Measurements from ENCODE around the gene NOX5.
"Not testable (repeated sequence)": the region's sequence is repeated elsewhere in the genome, so short reads cannot be mapped to it uniquely, and the experiment has no call there.

The NOX5 gene

DNA sequence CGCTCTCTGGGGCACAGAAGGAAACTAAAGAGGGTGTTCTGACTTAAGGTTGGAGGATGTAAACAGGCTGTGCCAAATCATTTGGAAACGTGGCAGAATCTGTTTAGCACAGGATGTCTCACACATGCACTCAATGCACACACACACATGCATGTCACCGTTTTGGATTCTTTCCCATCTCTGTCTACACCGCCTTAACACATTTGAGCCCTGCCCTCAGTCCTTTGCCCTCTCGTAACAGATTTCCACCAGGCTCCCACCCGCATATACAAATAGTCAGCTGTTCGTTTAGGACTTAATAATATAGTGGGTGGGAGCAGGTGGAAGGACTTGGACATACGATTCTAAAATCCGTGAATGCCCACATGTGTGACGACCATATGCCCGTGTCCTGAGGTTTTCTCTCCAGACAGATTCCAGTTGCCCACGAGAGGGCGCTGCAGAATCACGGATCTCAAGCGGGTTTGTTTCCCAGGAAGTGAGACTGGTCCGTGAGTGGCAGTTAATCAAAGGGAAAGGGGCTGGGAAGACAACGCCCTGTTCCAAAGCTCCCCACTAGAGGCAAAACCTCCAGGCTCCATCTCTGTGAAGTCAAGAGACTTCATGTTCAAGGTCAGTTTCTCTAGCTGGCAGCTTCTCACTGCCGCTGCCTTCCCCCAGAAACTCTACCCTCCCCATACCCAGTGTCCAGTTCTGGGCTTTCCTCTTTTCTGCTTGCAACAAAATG, 44.5 kb downstream of the NOX5 start:
- peak; percentile 56 for DNase-seq (ENCODE audit: low read depth)

DNA sequence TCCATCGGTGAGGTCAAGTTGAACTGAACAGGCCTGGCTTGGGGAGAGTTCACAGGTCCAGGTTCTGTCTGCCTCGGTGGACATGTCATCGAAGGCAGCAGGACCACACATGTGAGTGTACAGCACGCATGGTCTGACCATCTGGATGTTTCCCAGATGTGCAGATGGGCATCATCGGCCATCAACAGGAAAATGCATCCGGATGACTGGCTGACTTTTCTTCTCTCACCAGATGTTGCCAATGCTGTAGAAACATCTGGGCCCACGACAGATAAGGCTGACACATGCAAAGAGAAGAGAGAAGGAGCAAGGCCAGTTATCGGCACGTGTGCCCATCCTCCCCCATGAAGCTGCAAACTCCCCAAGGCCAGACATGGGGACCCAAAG, 45.1 kb downstream of the NOX5 start:
- no peak for DNase-seq (ENCODE audit: low read depth)

DNA sequence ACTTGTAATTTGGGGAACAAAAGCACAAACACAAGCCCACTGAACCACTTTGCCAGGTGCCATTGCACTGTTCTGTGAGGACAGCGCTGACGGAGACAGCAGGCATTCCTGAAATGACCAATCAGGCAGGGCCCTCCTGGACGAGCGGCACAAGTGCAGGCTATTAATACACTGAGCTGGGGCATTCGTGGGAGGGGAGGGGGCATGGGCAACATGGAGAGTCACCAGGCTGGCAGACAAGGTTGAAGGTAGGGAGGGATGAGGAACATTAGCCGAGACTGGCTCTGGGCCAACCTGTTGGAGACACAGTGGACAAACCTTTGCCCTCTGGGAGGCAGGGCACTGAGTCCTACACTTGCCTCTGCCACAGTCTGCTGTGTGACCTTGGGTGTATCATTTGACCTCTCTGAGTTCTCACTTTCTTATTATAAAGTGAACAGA, 45.6 kb downstream of the NOX5 start:
- DNase-seq (ENCODE audit: low read depth): no peak

DNA sequence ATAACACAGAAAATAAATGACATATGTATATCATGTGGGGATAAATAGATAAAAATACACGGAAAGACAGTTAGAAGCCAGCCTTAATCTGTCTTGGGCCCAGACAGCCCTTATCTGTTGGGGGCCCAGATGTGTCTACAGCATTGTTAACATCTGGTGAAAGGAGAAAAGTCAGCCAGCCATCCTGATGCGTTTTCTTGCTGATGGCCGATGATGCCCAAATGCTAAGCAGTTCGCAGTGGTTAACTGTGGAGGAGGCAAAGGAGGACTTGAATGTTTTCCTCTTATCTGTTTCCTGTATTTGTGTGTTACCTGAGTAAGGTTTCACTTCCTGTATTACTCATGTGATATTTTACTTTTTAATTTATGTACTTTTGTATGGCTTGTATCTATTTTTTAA, 46.2 kb downstream of the NOX5 start:
- DNase-seq (ENCODE audit: low read depth): peak; percentile 4

DNA sequence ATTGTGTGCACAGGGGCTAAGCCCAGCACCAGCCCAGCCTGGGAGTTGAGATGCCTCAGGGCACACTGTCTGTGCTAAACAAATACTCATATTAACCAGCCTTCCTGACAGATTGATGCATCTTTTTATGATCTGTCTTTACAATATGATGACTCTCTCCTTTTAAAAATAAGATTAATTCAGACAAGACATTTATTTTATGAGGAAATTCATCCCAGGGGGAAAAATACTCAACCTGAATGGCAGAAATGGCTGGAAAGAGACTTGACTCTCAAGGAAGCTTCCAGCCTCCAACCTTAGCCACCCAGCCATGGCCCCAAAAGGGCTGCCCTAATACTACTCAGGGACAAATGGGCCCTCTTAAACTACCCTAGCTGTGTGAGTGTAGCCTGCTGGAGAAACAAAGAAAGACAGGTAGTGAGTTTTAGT, 46.9 kb downstream of the NOX5 start:
- DNase-seq (ENCODE audit: low read depth): no peak

DNA sequence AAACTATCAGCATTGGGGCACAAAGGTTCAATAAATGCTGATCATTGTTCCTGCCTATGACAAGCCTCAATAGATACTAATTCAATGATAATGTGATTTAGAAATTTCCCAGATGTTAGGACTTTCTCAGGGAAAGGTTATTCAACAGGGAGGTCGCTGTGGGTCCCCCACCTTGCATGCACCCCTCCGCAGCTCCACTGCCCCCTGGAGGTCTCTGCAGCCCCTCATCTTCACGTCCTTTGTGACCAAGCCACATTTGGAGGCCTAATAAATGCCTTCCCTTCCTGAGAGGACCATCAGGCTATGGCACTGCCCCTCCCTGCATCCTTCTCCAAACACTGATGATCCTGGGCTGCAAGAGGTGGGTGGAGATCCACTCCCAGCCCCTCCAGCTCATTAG, 50.2 kb downstream of the NOX5 start:
- DNase-seq (ENCODE audit: low read depth): no peak

DNA sequence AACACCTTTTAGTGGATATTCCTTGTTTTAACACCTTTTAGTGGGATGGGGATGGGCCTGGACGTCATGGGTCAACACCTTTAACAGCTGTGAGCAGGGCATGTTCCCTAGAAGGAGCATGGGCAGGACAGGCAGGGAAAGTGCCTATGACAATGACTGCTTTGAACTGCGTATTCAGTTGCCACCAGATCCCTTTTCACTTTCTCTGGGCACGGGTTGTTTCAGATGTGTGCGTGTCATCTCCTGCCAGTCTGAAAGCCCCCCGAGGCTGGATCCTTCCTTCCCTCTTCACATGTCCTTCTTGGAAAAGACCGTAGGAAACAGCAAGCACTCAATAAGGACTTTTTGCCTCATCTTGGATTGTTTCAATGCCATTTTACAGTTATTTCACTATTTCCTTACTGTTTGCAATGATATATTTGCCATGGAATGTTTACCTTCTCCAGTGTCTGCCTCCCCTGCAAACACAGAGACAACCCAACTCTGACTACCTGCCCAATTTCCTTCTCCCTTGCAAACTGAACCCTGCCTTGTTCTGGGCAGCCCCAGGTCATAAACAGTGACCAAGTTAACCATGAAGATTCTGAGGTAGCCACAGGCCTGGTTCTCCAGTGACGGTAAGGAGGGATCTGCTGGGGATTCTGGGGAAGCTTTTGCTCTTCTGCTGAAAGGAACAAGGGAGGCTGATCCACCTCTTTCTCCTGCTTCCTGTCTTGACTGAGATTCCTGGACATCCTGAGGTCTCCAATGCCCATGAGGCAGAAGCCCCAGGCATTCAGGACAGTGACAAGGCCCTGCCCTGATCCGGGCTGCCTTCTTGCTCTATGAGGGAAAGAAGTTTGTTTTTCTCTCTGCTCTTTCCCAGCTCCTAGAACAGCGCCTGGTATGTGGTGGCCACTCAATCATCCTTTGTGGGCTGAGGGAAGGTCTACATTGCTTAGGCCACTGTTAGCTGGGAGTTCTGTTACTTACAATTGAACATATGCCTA, 51.8 kb downstream of the NOX5 start:
- no peak for DNase-seq (ENCODE audit: low read depth)

DNA sequence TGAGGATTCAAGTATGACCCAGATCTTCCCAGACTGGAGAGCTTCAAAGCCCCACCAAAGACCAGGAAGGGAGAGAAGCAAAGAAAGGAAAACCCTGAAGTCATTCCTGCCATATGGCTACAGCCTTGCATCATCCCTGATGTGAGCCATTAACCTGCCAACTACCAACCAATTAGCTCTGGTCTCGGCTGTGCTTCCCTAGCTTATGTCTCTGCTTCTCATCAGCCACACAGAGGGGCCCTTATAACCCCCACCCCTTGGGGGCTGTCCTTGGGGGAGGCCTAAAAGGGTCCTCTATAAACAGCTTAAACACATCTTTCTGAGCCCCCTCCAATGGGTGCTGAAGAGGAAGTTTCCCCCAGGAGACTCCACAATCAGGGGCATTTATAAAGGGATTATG, 52.8 kb downstream of the NOX5 start:
- no peak for DNase-seq (ENCODE audit: low read depth)

DNA sequence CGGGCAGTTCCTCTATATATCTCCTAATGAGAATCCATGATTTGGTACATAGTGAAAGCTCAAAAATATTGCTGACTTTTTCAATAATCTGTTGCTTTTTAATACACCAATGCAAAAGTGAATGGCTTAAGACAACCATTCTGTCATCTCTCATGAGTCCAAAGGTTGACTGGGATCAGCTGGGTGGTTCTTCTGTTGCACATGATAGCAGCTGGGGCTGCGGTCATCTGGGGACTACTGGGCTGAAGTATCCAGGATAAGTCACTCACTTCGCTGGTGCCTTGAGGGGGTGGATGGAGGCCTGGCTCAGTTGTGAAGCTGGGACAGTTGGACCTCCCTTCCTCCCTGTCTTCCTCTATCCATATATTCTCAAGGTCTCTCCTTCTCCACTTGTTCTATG, 53.7 kb downstream of the NOX5 start:
- DNase-seq (ENCODE audit: low read depth): no peak

DNA sequence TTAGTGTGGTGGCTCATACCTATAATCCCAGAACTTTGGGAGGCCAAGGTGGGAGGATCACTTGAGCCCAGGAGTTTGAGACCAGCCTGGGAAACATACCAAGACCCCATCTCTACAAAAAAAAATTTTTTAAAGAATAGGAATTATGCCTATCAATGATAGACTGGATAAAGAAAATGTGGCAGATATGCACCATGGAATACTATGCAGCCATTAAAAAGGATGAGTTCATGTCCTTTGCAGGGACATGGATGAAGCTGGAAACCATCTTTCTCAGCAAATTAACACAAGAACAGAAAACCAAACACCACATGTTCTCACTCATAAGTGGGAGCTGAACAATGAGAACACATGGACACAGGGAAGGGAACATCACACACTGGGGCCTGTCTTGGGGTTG, 54.8 kb downstream of the NOX5 start:
- not testable (repeated sequence) for DNase-seq (ENCODE audit: low read depth)

DNA sequence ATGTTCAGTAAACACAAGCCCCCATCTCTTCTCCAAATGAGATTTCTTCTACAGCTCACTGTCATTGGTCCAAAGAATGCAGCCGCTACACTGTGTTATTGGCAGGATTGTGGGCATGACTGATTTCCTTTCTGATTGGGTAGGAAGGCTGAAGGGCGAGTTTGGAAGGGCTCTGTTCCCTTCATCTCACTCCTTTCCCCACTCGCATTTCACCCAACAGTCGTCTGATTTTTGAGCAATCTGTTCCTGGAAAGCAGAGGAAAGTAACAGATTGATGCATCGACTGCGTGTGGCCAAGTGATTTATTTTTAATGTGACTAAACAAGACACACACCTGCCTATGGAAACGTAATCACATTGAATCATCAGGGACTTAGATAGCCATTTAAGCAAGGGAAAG, 55.5 kb downstream of the NOX5 start:
- DNase-seq (ENCODE audit: low read depth): no peak

DNA sequence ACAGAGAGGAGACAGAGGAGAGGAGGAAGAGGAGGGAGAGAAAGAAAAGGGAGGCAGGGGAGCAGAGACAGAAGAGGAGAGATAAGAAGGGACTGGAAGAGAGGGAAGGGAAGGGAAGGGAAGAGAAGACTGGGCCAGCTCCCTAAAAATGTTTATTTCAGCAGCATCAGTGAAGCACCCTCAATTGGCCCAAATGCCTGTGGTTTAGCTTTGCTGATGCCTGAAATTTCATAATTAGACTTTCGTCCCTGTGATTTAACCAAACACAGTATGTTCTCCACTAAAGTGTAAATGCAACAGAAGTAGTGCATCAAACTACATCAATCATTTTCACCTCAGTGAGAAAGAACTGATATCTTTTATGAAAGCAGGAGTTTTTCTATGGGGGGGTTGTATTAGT, 55.9 kb downstream of the NOX5 start:
- DNase-seq (ENCODE audit: low read depth): no peak

DNA sequence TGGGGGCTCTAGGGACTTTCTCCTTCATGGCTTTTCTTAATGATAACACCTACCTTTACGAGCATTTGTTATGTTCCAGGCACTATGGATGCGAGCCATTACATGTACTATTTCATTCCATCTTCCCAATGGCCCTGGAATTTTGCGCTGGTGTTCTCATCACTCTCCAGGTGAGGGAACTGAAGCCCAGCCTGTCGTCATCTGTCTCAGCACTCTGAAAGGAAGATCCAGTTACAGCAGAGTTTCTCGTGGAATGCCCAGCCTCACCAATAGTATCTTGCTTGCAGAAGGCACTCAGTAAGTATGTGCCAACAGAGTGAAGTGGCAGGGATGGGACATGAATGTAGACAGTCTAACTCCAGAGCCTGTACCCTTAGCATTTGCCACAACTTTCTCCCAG, 56.8 kb downstream of the NOX5 start:
- DNase-seq (ENCODE audit: low read depth): no peak

DNA sequence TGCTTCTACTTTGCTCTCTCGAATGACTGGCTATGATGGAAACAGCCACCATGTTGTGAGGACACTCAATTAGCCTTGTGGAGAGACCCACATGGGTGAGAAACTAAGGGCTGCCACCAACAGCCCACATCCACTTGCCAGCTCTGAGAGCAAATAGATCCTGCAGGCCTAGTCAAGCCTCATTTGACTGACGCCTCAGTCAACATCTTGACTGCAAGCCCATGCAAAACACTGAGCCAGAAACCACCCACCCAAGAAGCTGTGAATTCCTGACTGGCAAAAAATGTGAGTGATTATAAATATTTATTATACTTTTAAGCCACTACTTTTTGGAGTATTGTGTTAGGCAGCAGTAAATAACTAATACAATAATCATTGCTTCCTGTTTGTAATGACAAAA, 58.4 kb downstream of the NOX5 start:
- no peak for DNase-seq (ENCODE audit: low read depth)

DNA sequence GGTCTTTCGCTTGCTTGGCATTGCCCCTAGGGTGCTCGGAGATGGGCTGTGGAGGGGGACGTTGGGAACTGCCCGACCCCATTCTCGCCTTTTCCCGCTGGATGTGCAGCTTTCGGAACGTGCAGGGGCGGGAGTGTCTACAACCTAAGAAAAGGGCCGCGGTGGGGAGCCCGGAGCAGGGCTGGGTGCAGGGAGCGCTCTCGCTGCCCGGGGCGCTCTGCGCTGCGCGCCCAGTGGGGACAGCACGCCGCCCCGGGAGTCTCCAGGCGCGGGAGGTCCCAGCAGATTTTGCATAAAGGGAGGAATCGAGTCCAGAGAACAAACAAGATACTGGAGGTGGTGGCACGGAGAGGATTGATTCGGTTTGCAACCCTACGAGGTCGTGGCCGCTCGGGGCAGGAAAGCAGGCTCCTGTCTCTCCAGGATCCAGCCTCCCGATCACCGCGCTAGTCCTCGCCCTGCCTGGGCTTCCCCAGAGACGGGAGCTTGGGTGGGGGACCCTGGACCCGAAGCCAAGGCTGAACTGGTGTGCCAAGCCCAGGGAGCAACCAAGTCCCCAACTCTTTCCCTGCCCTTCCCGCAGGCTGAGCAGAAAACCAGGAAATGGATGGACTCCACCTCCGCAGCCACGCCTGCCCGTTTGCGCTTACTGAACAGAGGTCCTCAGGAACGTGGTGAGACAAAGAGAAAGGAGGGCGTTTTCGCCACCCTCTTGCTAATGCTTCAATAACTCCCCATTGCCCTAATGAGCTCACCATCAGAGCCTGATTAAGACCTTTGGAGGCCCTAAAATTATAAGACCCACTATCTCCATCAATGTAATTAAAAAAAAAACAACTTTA, 59.7 kb downstream of the NOX5 start:
- no peak for DNase-seq (ENCODE audit: low read depth)

DNA sequence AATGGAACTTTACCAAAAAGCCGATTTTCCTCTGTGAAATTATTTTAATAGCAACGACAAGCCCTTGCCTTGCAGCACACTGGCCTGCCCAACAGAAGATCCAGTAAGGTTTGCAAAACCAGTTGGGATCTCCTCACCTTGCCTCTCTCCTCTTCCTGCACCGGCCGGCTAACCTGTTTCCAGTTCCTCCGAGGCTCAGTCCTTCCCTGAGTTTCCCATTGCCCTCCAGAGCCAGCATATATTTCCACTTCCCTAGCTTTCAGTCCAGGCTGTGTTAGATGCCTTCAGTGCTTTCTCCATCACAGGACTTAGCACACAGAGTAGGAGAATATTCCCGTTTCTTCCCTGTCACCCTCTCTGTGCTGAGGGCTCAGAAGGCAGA, 60.3 kb downstream of the NOX5 start:
- no peak for DNase-seq (ENCODE audit: low read depth)

DNA sequence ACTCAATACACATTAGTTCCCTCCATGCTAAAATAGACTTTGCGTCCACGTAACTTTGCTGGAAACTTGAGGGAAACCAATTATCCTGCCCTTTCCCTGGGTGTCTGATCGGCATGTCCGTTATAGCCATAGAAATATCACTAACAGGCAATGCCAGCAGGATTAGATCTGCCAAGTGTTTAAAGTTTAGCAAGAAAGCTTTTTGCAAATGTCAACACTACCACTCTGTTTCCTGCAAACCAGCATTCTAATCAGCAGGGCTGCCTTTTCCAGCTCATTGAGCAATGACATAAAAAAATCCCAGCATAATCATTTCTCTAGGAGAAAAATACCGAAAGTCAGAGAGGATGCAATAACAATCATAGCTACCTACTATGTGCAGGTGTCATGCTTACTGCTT, 60.9 kb downstream of the NOX5 start:
- DNase-seq (ENCODE audit: low read depth): no peak

DNA sequence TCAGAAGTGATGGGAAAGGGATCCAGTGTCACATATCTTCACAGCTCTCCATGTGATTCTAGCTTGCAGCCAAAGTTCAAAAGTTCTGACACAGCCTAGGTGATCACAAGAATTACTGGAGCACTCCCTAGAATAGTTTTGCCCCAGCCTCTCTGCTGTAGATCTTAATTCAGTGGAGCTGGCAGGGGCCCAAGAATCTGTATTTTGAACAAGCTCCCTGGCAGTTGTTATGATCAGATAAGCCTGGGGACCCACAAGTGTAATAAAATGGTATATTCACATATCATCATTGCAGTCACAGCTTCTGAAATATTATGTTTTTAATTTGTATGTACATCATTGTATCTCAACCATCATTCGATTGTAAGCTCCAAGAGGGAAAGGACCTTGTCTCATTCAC, 62.3 kb downstream of the NOX5 start:
- DNase-seq (ENCODE audit: low read depth): no peak

DNA sequence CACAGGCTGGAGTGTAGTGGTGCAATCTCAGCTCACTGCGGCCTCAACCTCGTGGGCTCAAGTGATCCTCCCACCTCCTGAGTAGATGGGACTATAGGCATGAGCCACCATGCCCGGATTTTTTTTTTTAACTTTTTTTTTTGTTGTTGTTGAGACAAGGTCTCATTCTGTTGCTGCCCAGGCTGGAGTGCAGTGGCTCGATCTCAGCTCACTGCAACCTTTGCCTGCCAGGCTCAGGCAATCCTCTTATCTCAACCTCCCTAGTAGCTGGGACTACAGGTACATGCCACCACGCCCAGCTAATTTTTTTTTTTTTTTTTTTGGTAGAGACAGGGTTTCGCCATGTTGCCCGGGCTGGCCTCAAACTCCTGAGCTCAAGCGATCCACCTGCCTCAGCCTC, 64.1 kb downstream of the NOX5 start:
- DNase-seq (ENCODE audit: low read depth): no peak

DNA sequence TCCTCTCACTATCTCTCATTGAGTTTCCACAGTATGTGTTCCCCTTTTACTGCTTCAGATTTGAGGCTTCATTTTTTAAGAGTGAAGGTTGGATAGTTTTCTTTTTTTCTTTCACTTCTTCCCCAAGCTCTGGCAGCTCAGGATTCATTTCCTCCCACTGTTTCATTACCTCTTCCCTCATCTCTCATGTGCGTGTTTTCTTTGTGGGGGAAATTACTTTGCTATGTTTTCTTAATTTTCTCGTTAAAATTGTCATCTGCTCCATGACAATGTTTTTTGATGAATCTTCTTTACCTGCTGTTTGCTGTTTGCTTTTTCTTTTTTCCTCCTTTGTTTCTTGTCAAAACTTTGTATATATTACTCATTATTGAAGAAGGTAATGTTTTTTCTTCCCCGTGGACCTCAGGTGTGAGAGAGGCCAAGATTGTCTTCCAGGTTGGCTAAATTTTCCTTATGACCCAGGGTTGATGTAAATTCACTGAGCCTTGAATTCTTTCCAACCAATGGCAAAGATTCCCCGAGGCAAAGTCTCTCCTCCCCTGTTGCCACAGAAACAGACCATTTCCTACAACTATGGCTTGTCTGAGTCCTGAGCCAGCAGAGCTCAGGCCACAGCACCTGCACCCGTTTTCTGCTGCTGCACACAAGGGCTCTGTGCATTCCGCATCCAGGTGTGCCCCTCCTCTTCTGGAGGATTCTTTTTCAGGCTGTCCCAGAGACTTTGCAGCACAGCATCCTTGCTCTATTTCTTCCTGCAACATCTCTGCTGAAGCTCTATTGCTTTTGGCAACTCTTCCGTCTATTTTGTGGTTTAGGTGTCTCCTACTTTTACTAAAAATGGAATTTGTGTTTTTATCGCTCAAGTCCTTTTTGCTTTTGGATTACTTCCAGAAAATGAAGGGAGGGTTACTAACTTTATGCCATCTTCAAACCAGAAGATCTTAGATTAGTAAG, 66.1 kb downstream of the NOX5 start:
- DNase-seq (ENCODE audit: low read depth): no peak

DNA sequence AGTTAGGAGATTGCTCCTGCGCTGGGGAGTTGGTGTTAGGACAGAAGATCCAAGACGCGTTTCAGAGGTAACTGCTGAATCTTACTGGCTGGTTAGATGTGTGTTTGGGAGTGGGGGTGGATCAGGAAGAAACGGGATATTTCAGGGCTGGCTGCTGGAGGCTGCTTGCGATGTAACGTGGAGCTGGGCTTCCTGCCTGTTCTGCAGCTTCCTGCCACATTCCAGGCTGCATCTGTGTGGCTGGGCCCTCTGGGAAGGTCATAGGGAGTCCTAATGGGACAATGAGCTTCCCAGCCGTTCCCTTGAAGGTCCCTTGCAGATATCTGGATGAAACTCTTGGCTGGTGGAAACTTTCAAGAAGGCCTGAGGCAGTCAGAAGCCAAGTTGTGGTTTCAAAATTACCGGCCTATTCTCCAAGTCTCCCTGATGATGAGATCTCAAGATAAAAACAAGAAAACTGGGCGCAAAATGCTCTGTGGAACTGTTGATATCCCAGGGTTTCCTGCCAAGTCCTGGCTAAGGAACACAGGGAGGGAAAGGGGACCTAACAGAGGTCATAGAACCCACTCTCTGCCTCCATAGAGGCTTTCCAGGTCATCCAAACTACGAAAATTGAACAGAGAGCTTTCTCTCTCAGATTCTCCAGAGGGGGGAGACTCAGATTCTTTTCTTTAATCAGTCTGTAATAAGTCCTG, 67.0 kb downstream of the NOX5 start:
- DNase-seq (ENCODE audit: low read depth): no peak

Measured in activated T-cell treated with anti-CD3 and anti-CD28 coated beads for 24 hours (primary cell).